H1 (cell line): Measurements from ENCODE around the gene DES. TPM values are rescaled to one million over a fixed set of nuclear protein-coding genes. Genes with fewer than 3 reads are reported as not detected.

Source experiments
- CTCF ChIA-PET: fragments of 300-600 bp; sonication (Branson Sonifier 250); formaldehyde crosslinking; loops from one replicate; lab custom pipeline; 2021; ENCODE audit not compliant: partially characterized antibody; lab: Charles Lee
- POLR2A ChIA-PET: fragments of 300-600 bp; sonication (Branson Sonifier 250); formaldehyde crosslinking; loops from one replicate; lab custom pipeline; 2021; ENCODE audit warnings: inconsistent platforms; ENCODE audit not compliant: partially characterized antibody; lab: Charles Lee
- DNase-seq, 2 experiments: peaks; one replicate each; pipeline versions ENCODE4 v3.0.0 to v3.0.0-alpha.2; 2010 to 2022; ENCODE audit warnings: low spot score in 2 of 2, low read depth in 1 of 2, mixed read lengths in 1 of 2
- FAIRE-seq: peaks from 2 replicates; lab custom pipeline; 2011; peaks lifted over from hg19 to GRCh38; lab: Jason Lieb, UNC
- H2AFZ ChIP-seq: 2 replicates; pipeline ENCODE4 v1.8.1; 2012; ENCODE audit warnings: low read length, inconsistent platforms
- H2AK5ac ChIP-seq: 2 replicates; pipeline ENCODE4 v1.6.1; 2013; ENCODE audit warnings: low read depth, low read length
- H2BK120ac ChIP-seq: replicated peaks from 2 replicates; pipeline ENCODE3; 2013; ENCODE audit warnings: low read depth, low read length, inconsistent platforms
- H2BK12ac ChIP-seq: 2 replicates; pipeline ENCODE4 v1.6.1; 2013; ENCODE audit warnings: low read depth, low read length
- H2BK15ac ChIP-seq: 2 replicates; pipeline ENCODE4 v1.6.1; 2013; ENCODE audit warnings: low read length
- H2BK20ac ChIP-seq: 2 replicates; pipeline ENCODE4 v1.6.1; 2013; ENCODE audit warnings: low read length
- H2BK5ac ChIP-seq: 2 replicates; pipeline ENCODE4 v1.6.1; 2013; ENCODE audit warnings: low read depth, low read length
- H3K14ac ChIP-seq: 2 replicates; pipeline ENCODE4 v1.6.1; 2013; ENCODE audit warnings: inconsistent platforms; ENCODE audit not compliant: insufficient read length
- H3K18ac ChIP-seq: 2 replicates; pipeline ENCODE4 v1.6.1; 2013; ENCODE audit warnings: low read length; ENCODE audit errors: extremely low read depth
- H3K23ac ChIP-seq: 2 replicates; pipeline ENCODE4 v1.6.1; 2013; ENCODE audit warnings: inconsistent platforms; ENCODE audit not compliant: insufficient read length
- H3K23me2 ChIP-seq: 2 replicates; pipeline ENCODE4 v1.6.1; 2013; ENCODE audit warnings: low read depth, low read length
- H3K27ac ChIP-seq: 2 replicates; pipeline ENCODE4 v1.6.1; 2011; ENCODE audit warnings: low read depth, low read length, inconsistent platforms
- H3K27me3 ChIP-seq, 4 experiments: replicated peaks in 1 of 4; 1 replicate in 1 of 4; 2 replicates in 3 of 4; pipeline versions ENCODE4 v1.6.1 to v1.8.1; 2011 to 2013; ENCODE audit warnings: low read length in 3 of 4, mild to moderate bottlenecking in 3 of 4, inconsistent platforms in 2 of 4, mixed read lengths in 2 of 4, moderate library complexity in 1 of 4; ENCODE audit not compliant: control insufficient read depth in 3 of 4, insufficient read depth in 3 of 4; ENCODE audit errors: extremely low read depth in 1 of 4
- H3K36me3 ChIP-seq, 4 experiments: 2 replicates each; pipeline versions ENCODE4 v1.6.1 to v1.8.1; 2011 to 2013; ENCODE audit warnings: mild to moderate bottlenecking in 4 of 4, low read length in 3 of 4, moderate library complexity in 2 of 4, control low read depth in 1 of 4, inconsistent platforms in 1 of 4; ENCODE audit not compliant: insufficient read depth in 4 of 4, control insufficient read depth in 2 of 4
- H3K4ac ChIP-seq: replicated peaks from 2 replicates; pipeline ENCODE3; 2013; ENCODE audit warnings: low read length, low read depth, mixed read lengths, inconsistent platforms; ENCODE audit not compliant: insufficient read length
- H3K4me1 ChIP-seq, 4 experiments: replicated peaks in 1 of 4; 1 replicate in 1 of 4; 2 replicates in 3 of 4; pipeline versions ENCODE4 v1.6.1 to v1.8.1; 2011 to 2013; ENCODE audit warnings: low read length in 3 of 4, inconsistent platforms in 2 of 4, mixed read lengths in 1 of 4; ENCODE audit not compliant: insufficient read depth in 4 of 4, control insufficient read depth in 3 of 4
- H3K4me2 ChIP-seq, 2 experiments: 2 replicates each; pipeline versions ENCODE4 v1.6.1 to v1.8.1; 2011 to 2013; ENCODE audit warnings: low read depth in 2 of 2, low read length in 2 of 2, control low read depth in 1 of 2, inconsistent platforms in 1 of 2, mild to moderate bottlenecking in 1 of 2; ENCODE audit not compliant: insufficient read depth in 1 of 2
- H3K4me3 ChIP-seq, 4 experiments: fragments of 200-600, 300-600 bp in 1 of 4; sonication (generic), shearing (Covaris generic), sonication (Bioruptor Twin) in 1 of 4; 2 replicates each; pipeline versions ENCODE4 v1.5.1 to v1.8.1; 2011 to 2016; ENCODE audit warnings: low read length in 4 of 4, low read depth in 3 of 4, control low read depth in 2 of 4, inconsistent platforms in 2 of 4, mild to moderate bottlenecking in 2 of 4, mixed read lengths in 1 of 4, moderate library complexity in 1 of 4; ENCODE audit not compliant: insufficient read depth in 2 of 4; ENCODE audit errors: extremely low read depth in 1 of 4
- H3K56ac ChIP-seq: replicated peaks from 2 replicates; pipeline ENCODE3; 2013; ENCODE audit warnings: low read depth, mild to moderate bottlenecking, mixed read lengths, low read length, inconsistent platforms; ENCODE audit not compliant: insufficient read length
- H3K79me1 ChIP-seq: 2 replicates; pipeline ENCODE4 v1.6.1; 2013; ENCODE audit warnings: low read depth, low read length, control low read depth
- H3K79me2 ChIP-seq, 2 experiments: 2 replicates each; pipeline versions ENCODE4 v1.6.1 to v1.8.1; 2012 to 2013; ENCODE audit warnings: low read length in 2 of 2, mild to moderate bottlenecking in 2 of 2, inconsistent platforms in 1 of 2; ENCODE audit not compliant: insufficient read depth in 2 of 2, control insufficient read depth in 1 of 2
- H3K9ac ChIP-seq, 4 experiments: replicated peaks in 1 of 4; 1 replicate in 1 of 4; 2 replicates in 3 of 4; pipeline versions ENCODE4 v1.6.1 to v1.8.1; 2011 to 2013; ENCODE audit warnings: low read depth in 3 of 4, low read length in 3 of 4, control low read depth in 2 of 4, mild to moderate bottlenecking in 2 of 4, moderate library complexity in 2 of 4, inconsistent platforms in 1 of 4; ENCODE audit errors: extremely low read depth in 1 of 4
- H3K9me3 ChIP-seq, 2 experiments: 2 replicates each; pipeline versions ENCODE4 v1.6.1 to v1.8.1; 2012 to 2013; ENCODE audit warnings: mild to moderate bottlenecking in 2 of 2, moderate library complexity in 2 of 2, control low read depth in 1 of 2, inconsistent platforms in 1 of 2, low read depth in 1 of 2, low read length in 1 of 2, mixed read lengths in 1 of 2; ENCODE audit not compliant: insufficient read depth in 2 of 2
- H4K20me1 ChIP-seq, 2 experiments: replicated peaks in 1 of 2; 2 replicates each; pipeline versions ENCODE3 to v1.8.1; 2011 to 2013; ENCODE audit warnings: inconsistent platforms in 2 of 2, low read length in 2 of 2, mild to moderate bottlenecking in 1 of 2; ENCODE audit not compliant: insufficient read depth in 2 of 2, control insufficient read depth in 1 of 2
- H4K5ac ChIP-seq: 2 replicates; pipeline ENCODE4 v1.6.1; 2013; ENCODE audit warnings: low read length, low read depth, mixed read lengths, inconsistent platforms; ENCODE audit not compliant: insufficient read length
- H4K8ac ChIP-seq: 2 replicates; pipeline ENCODE4 v1.8.0; 2013; ENCODE audit warnings: mild to moderate bottlenecking, moderate library complexity, low read length, inconsistent platforms; ENCODE audit not compliant: insufficient read depth; ENCODE audit errors: extremely low read depth
- H4K91ac ChIP-seq: replicated peaks from 2 replicates; pipeline ENCODE3; 2013; ENCODE audit warnings: low read length, mixed read lengths, inconsistent platforms; ENCODE audit not compliant: insufficient read length
- CHD2 ChIP-seq: IDR thresholded peaks from 2 replicates; pipeline ENCODE4 v1.6.1; 2012; ENCODE audit warnings: low read length, improper control_type of control experiment
- GABPA ChIP-seq: IDR thresholded peaks from 2 replicates; pipeline ENCODE4 v1.6.1; 2011; ENCODE audit warnings: mild to moderate bottlenecking, low read length, moderate library complexity, borderline replicate concordance; ENCODE audit not compliant: insufficient read depth
- GTF2F1 ChIP-seq: IDR thresholded peaks from 2 replicates; pipeline ENCODE4 v1.6.1; 2012; ENCODE audit warnings: low read depth, low read length, improper control_type of control experiment, borderline replicate concordance
- HDAC6 ChIP-seq: IDR thresholded peaks from one replicate; pipeline ENCODE4 v1.7.1; 2012; ENCODE audit warnings: low read depth, mild to moderate bottlenecking, inconsistent platforms, low read length, moderate library complexity
- RFX5 ChIP-seq: IDR thresholded peaks from 2 replicates; pipeline ENCODE4 v1.6.1; 2011; ENCODE audit warnings: low read depth, low read length, improper control_type of control experiment, borderline replicate concordance
- RXRA ChIP-seq: IDR thresholded peaks from 2 replicates; pipeline ENCODE4 v1.6.1; 2011; ENCODE audit warnings: low read depth, mild to moderate bottlenecking, low read length, moderate library complexity; ENCODE audit not compliant: insufficient read depth
- SIN3A ChIP-seq, 2 experiments: IDR thresholded peaks in 1 of 2; conservative IDR thresholded peaks in 1 of 2; 2 replicates each; pipeline ENCODE4 v1.6.1; 2011 to 2012; ENCODE audit warnings: low read length in 2 of 2, improper control_type of control experiment in 1 of 2, low read depth in 1 of 2, mild to moderate bottlenecking in 1 of 2
- SIRT6 ChIP-seq: IDR thresholded peaks from one replicate; pipeline ENCODE4 v1.7.1; 2012; ENCODE audit warnings: low read length, inconsistent platforms
- SP2 ChIP-seq: IDR thresholded peaks from 2 replicates; pipeline ENCODE4 v1.6.1; 2012; ENCODE audit warnings: mild to moderate bottlenecking, low read length, inconsistent platforms
- TAF1 ChIP-seq: IDR thresholded peaks from 2 replicates; pipeline ENCODE4 v1.6.1; 2011; ENCODE audit warnings: mild to moderate bottlenecking, low read depth, low read length
- TCF12 ChIP-seq: IDR thresholded peaks from 2 replicates; pipeline ENCODE4 v1.6.1; 2011; ENCODE audit warnings: low read depth, mild to moderate bottlenecking, low read length
- TEAD4 ChIP-seq: IDR thresholded peaks from 2 replicates; pipeline ENCODE4 v1.6.1; 2012; ENCODE audit warnings: low read depth, low read length, inconsistent platforms, mixed read lengths
- USF2 ChIP-seq: IDR thresholded peaks from 2 replicates; pipeline ENCODE4 v1.6.1; 2011; ENCODE audit warnings: low read length, improper control_type of control experiment
- WGBS, 2 experiments: shearing (Covaris generic) in 1 of 2; methylation state at CpG; one replicate each; pipeline versions ENCODE4 v1.1.6 to v1.1.7; 2013 to 2015; ENCODE audit warnings: low lambda C conversion rate in 2 of 2, mixed read lengths in 2 of 2, inconsistent platforms in 1 of 2, low coverage in 1 of 2, missing lambda C conversion rate in 1 of 2; ENCODE audit not compliant: insufficient replicate concordance in 2 of 2, insufficient coverage in 1 of 2, insufficient read length in 1 of 2; ENCODE audit errors: extremely low coverage in 1 of 2, missing lambda C conversion rate in 1 of 2; 5-methylcytosine and 5-hydroxymethylcytosine counted together
- polyA plus RNA-seq, 7 experiments: library from polyadenylated mRNA; depleted of rRNA in 3 of 7; stranded (reverse) in 5 of 7; unstranded in 2 of 7; fragments of >200 nt in 5 of 7; fragments of 200-250 nt in 2 of 7; gene quantifications; 1 replicate in 5 of 7; 2 replicates in 1 of 7; 4 replicates in 1 of 7; pipeline versions ENCODE4 v1.2.1 to v1.2.3, GENCODE V29; 2011 to 2013; ENCODE audit warnings: missing spikeins in 2 of 7, mixed read lengths in 2 of 7
- total RNA-seq: library from RNA; stranded (reverse); fragmentation: NEBNext Ultra II Directional; extraction: Animal tissue kit (Norgen Biotek cat#: 25700); gene quantifications from 2 replicates; pipeline ENCODE4 v1.2.1, GENCODE V29; 2021

The DES gene
- total and polyA plus RNA-seq, 2 of the 8 experiments (the other 6 are each of a cell fraction or from before 2014, with no cell fraction given): 1.8 to 4.3 TPM

DNA sequence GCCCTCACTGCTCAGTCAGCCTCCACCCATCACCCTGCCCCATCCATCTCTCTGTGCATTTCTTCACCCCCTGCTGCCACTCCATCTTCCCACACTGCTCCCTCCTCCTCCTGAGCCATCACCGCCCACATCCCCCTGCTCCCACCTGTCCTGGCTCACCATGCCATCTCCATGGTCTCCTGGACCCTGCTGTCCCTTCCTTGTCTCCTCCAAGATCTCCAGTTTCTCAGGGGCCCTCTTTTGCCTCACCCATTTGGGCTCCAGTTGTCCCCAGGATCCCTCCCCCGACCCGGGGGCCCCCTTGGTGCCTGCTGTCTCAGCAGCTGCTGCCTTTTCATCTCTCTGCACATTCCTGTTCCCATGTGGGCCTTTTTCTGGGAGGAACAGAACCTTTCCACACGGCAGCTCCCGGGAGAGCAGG, 27.1 kb downstream of the DES start:
- no peak overlapping the region for H2AFZ ChIP-seq
- H3K18ac ChIP-seq: no peak overlapping the region
- H3K56ac ChIP-seq: no peak overlapping the region
- H2BK15ac ChIP-seq: peak overlapping the region; percentile 61; the same call in 1 of the 2 replicates
- no peak overlapping the region for H2AK5ac ChIP-seq
- H4K20me1 ChIP-seq: peaks cover 2 to 16% of the 10 kb centered on the region in 2 experiments
- no peaks in the 10 kb centered on the region for H3K36me3 ChIP-seq
- H3K27ac ChIP-seq: no peak overlapping the region
- DNase-seq: no peak
- peaks cover 6 to 40% (median 30%) of the 10 kb centered on the region in 4 experiments for H3K27me3 ChIP-seq
- H3K9me3 ChIP-seq: no peaks in the 10 kb centered on the region
- ChIA-PET POLR2A (interaction anchor here (1.0 to 2.3 kb wide), 5 partner anchors 9 to 73 kb away, joined by 4 to 13 read pairs (median 5); no protein-coding TSS in a partner anchor), CTCF (interaction anchor here (7.5 to 113.1 kb wide), 3 partner anchors 13 to 44 kb away, joined by 72 to 7248 read pairs (median 7248); partner anchors contain the start of genes ASIC4, CHPF, DES and GMPPA)
- H3K4me1 ChIP-seq: peaks cover 0 to 29% (median 14%) of the 10 kb centered on the region in 4 experiments; a peak in 6 of 7 replicates
- FAIRE-seq: no peak
- no peak overlapping the region for H2BK120ac ChIP-seq
- no peaks in the 10 kb centered on the region for H3K79me2 ChIP-seq
- no peak overlapping the region for H3K14ac ChIP-seq
- no peaks in the 10 kb centered on the region for H3K79me1 ChIP-seq
- H3K4ac ChIP-seq: no peak overlapping the region
- H3K4me2 ChIP-seq: no peak overlapping the region; a peak in 1 of 4 replicates
- no peak overlapping the region for H4K5ac ChIP-seq
- H3K9ac ChIP-seq: no peak overlapping the region
- no peak overlapping the region for H3K4me3 ChIP-seq
- no peak overlapping the region for H4K91ac ChIP-seq
- H2BK12ac ChIP-seq: peak overlapping the region; percentile 84; the same call in 1 of the 2 replicates
- WGBS, 2 experiments: 78% methylated on average over 5 of the region's 5 CpGs; no CpG with 5 or more reads in 1 of the 2 experiments
- peaks cover 11% of the 10 kb centered on the region; the same call in 1 of the 2 replicates for H3K23me2 ChIP-seq
- 0 out of 2 replicates have a peak overlapping the region, but pooled peaks have one; percentile 37 for H4K8ac ChIP-seq
- H2BK5ac ChIP-seq: no peak overlapping the region
- H3K23ac ChIP-seq: no peak overlapping the region
- no peak overlapping the region for H2BK20ac ChIP-seq
- no peak for TF ChIP-seq TAF1
- TF ChIP-seq GTF2F1: no peak
- no peak for TF ChIP-seq GABPA
- no peak for TF ChIP-seq HDAC6
- TF ChIP-seq SIN3A (conservative IDR thresholded peaks at IDR 0.05 in 1 of 2, IDR thresholded peaks at IDR 0.05 in 1 of 2; ENCODE audit: low read depth in 1 of 2, low read length in 2 of 2): no peak
- TF ChIP-seq TCF12: no peak
- no peak for TF ChIP-seq TEAD4
- TF ChIP-seq CHD2: no peak
- no peak for TF ChIP-seq SIRT6
- TF ChIP-seq SP2: no peak
- no peak for TF ChIP-seq USF2
- TF ChIP-seq RXRA: no peak
- no peak for TF ChIP-seq RFX5
